Left ventricle myocardium inferior (tissue), 1 donor: ENCODE results near the gene DPYSL5. TPM values are rescaled to one million over a fixed set of nuclear protein-coding genes. Genes with fewer than 3 reads are reported as not detected.

Source experiments
- DNase-seq: peaks from one replicate; pipeline ENCODE4 v3.0.0-alpha.2; 2020
- H3K27ac ChIP-seq: fragments of 200-600 bp; replicated peaks from 2 replicates; pipeline ENCODE4 v1.8.0; 2021
- H3K27me3 ChIP-seq: fragments of 200-600 bp; 2 replicates; pipeline ENCODE4 v1.8.0; 2021; ENCODE audit warnings: low read depth
- H3K36me3 ChIP-seq: fragments of 200-600 bp; 2 replicates; pipeline ENCODE4 v1.8.0; 2021
- H3K4me1 ChIP-seq: fragments of 200-600 bp; 2 replicates; pipeline ENCODE4 v1.8.0; 2021
- H3K4me3 ChIP-seq: fragments of 200-600 bp; 2 replicates; pipeline ENCODE4 v1.8.0; 2021; ENCODE audit warnings: mild to moderate bottlenecking, moderate library complexity
- H3K9me3 ChIP-seq: fragments of 200-600 bp; replicated peaks from 2 replicates; pipeline ENCODE4 v1.8.0; 2021
- intact Hi-C: fragments of 100-400 bp; cut with micrococcal nuclease; formaldehyde crosslinking; loops from one replicate; pipeline ENCODE4 v1.11.0; 2022
- total RNA-seq: library from RNA; stranded (reverse); fragmentation: NEBNext Ultra II Directional; extraction: Animal tissue kit (Norgen Biotek cat#: 25700); gene quantifications from one replicate; pipeline ENCODE4 v1.2.1, GENCODE V29; 2021
- TF ChIP-seq, protein P1 (sequence below): fragments of 200-600 bp; IDR thresholded peaks from 2 replicates; pipeline ENCODE4 v1.8.0; 2021; ENCODE audit warnings: antibody characterized with exemption, mild to moderate bottlenecking, borderline replicate concordance
- donor health status: DM: no; HTN: yes; CAD: no; lungs with severe emphysema.

Gene DPYSL5
- total RNA-seq, 1 donor from 2014 or later = not detected

GRCh38 chr2:26974352-26974751 is 126.4 kb downstream of the DPYSL5 start:
- no peaks in the 10 kb centered on the region for H3K9me3 ChIP-seq
- H3K4me1 ChIP-seq = peaks cover 76% of the 10 kb centered on the region
- H3K27ac ChIP-seq = no peak overlapping the region
- no peaks in the 10 kb centered on the region for H3K27me3 ChIP-seq
- no peak for DNase-seq
- no peak overlapping the region for H3K4me3 ChIP-seq
- TF ChIP-seq, protein P1, sequence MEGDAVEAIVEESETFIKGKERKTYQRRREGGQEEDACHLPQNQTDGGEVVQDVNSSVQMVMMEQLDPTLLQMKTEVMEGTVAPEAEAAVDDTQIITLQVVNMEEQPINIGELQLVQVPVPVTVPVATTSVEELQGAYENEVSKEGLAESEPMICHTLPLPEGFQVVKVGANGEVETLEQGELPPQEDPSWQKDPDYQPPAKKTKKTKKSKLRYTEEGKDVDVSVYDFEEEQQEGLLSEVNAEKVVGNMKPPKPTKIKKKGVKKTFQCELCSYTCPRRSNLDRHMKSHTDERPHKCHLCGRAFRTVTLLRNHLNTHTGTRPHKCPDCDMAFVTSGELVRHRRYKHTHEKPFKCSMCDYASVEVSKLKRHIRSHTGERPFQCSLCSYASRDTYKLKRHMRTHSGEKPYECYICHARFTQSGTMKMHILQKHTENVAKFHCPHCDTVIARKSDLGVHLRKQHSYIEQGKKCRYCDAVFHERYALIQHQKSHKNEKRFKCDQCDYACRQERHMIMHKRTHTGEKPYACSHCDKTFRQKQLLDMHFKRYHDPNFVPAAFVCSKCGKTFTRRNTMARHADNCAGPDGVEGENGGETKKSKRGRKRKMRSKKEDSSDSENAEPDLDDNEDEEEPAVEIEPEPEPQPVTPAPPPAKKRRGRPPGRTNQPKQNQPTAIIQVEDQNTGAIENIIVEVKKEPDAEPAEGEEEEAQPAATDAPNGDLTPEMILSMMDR = no peak
- no peaks in the 10 kb centered on the region for H3K36me3 ChIP-seq
- intact Hi-C loops = no loop called here

DNA sequence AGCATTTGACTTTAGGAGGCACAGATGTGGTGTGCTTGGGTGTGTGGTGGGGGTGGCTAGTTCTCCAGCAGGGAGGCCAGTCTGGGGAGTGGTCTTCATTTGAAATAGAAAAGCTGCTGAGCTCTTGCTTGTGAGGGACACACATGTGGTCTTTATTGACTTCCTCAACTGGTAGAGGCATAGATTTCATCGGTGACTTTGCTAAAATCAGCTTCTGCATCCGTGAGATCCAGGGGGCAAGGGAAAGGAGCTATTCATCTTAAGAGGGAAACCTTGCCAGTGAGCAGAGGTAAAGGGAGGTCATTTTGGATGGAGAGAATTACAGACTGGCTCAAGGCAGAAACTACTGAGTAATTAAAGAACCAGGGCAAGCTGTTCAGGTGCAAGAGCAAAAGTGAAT is 127.2 kb downstream of the DPYSL5 start:
- TF ChIP-seq, protein P1 = no peak
- no peak overlapping the region for H3K27ac ChIP-seq
- no peak overlapping the region for H3K4me3 ChIP-seq
- intact Hi-C loops = loop anchor here (5.0 kb wide), 1 partner anchor 37 kb away; no protein-coding TSS in a partner anchor
- H3K9me3 ChIP-seq = no peaks in the 10 kb centered on the region
- no peaks in the 10 kb centered on the region for H3K36me3 ChIP-seq
- no peak for DNase-seq
- no peaks in the 10 kb centered on the region for H3K27me3 ChIP-seq
- H3K4me1 ChIP-seq = peaks cover 78% of the 10 kb centered on the region

GRCh38 chr2:26975656-26976055 is 127.7 kb downstream of the DPYSL5 start:
- DNase-seq = no peak
- TF ChIP-seq, protein P1 = no peak
- no peak overlapping the region for H3K4me3 ChIP-seq
- peaks cover 73% of the 10 kb centered on the region for H3K4me1 ChIP-seq
- no peaks in the 10 kb centered on the region for H3K36me3 ChIP-seq
- H3K27me3 ChIP-seq = no peaks in the 10 kb centered on the region
- H3K27ac ChIP-seq = no peak overlapping the region
- intact Hi-C loops = loop anchor here (5.0 kb wide), 1 partner anchor 37 kb away; no protein-coding TSS in a partner anchor
- H3K9me3 ChIP-seq = no peaks in the 10 kb centered on the region

DNA sequence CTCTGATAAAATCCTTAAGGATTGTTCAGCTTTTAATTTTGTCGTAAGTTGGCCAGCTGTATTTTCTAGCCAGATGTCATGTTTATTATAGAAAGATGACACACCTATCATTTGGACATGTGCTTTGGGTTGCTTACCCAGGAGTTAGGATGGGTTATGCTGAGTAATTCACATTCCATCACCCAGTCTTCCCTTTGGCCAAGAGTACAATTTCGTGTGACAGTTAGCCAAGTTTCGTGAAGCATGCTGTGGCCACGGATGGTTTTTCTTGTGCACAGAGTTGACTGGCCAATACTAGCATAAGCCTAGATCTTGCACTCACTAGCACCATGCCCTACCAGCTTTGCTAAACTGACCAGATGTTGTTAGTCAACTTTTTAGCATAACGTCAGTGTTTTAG is 128.3 kb downstream of the DPYSL5 start:
- Histone ChIP-seq H3K27me3 (no peaks in the 10 kb centered on the region), H3K36me3 (no peaks in the 10 kb centered on the region), H3K9me3 (no peaks in the 10 kb centered on the region), H3K4me3 (no peak overlapping the region), H3K27ac (no peak overlapping the region), H3K4me1 (peaks cover 67% of the 10 kb centered on the region)
- TF ChIP-seq, protein P1 = no peak
- intact Hi-C loops = loop anchor here (5.0 kb wide), 1 partner anchor 36 kb away; no protein-coding TSS in a partner anchor
- no peak for DNase-seq

GRCh38 chr2:26977012-26977411 is 129.1 kb downstream of the DPYSL5 start:
- intact Hi-C loops = loop anchor here (5.0 kb wide), 1 partner anchor 35 kb away; no protein-coding TSS in a partner anchor
- H3K27me3 ChIP-seq = no peaks in the 10 kb centered on the region
- H3K9me3 ChIP-seq = no peaks in the 10 kb centered on the region
- no peak overlapping the region for H3K27ac ChIP-seq
- DNase-seq = no peak
- H3K36me3 ChIP-seq = no peaks in the 10 kb centered on the region
- peaks cover 66% of the 10 kb centered on the region for H3K4me1 ChIP-seq
- no peak overlapping the region for H3K4me3 ChIP-seq
- TF ChIP-seq, protein P1 = no peak
